T47D (cell line): ENCODE measurements around the gene MATK.
"Not testable (repeated sequence)": the region's sequence is repeated elsewhere in the genome, so short reads cannot be mapped to it uniquely, and the experiment has no call there.

Experiments
- DNase-seq, 2 experiments: peaks; one replicate each; pipeline versions ENCODE4 v3.0.0 to v3.0.0-alpha.2; 2011 to 2012; ENCODE audit warnings: low read depth in 1 of 2, low spot score in 1 of 2
- JUND ChIP-seq: IDR thresholded peaks from 2 replicates; pipeline ENCODE4 v1.6.1; 2012; ENCODE audit warnings: low read depth
- in situ Hi-C: cut with HindIII; loops from 2 replicates; pipeline ENCODE4 v1.10.0; 2016; ENCODE audit warnings: low sequenced_read_pairs, low pct_unique_long_range_greater_than_20kb

The MATK gene

GRCh38 chr19:3769494-3769893 is 16.7 kb downstream of the MATK start:
- no peak for TF ChIP-seq JUND
- in situ Hi-C loops: no loop called here

GRCh38 chr19:3768748-3769099 is 17.5 kb downstream of the MATK start:
- no peak for TF ChIP-seq JUND
- in situ Hi-C loops: no loop called here
- DNase-seq: no peak

More at GRCh38 chr19:3769494-3769893, 16.7 kb downstream of the MATK start:
- DNase-seq: no peak

GRCh38 chr19:3768015-3768747 is 18.0 kb downstream of the MATK start:
- no peak for TF ChIP-seq JUND
- DNase-seq: no peak
- in situ Hi-C loops: no loop called here

DNA sequence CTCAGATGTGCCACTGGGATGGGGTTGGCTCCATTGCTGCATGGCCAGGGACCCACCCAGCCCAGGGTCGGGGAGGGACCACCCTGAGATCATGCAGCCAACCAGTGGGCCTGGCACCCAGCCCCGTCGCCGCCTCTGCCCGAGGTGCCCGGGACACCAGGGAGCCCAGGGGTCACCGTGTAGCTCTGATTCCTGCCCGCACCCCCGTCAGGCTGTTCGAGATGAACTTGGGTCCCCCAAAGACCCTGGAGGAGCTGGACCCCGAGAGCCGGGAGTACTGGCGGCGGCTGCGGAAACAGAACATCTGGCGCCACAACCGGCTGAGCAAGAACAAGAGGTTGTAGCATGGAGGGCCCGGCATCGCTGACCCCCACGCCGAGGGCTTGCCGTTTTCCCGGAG is 19.1 kb downstream of the MATK start:
- no peak for DNase-seq
- in situ Hi-C loops: no loop called here
- TF ChIP-seq JUND: no peak

DNA sequence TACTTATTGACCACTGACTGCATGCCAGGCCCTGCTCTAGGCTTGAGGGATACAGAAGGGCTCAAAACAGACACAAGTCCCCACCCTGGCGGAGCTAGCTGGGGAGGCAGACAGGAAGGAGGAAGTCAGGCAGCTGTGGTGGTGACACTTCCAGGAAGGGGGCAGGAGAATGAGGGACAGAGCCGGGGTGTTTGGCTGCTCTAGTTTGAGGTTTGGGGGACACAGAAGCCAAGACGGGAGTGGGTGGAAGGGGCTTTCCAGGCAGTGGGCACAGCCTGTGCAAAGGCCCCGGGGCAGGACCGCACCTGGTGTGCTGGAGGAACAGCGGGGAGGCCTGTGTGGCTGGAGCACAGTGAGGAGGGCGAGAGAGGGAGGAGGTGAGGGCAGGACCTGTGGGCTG is 19.7 kb downstream of the MATK start:
- no peak for TF ChIP-seq JUND
- in situ Hi-C loops: no loop called here
- DNase-seq: no peak

GRCh38 chr19:3765757-3766156 is 20.4 kb downstream of the MATK start:
- DNase-seq, in situ Hi-C loops: not testable (repeated sequence)

- no peak for DNase-seq
- in situ Hi-C loops: no loop called here
- TF ChIP-seq JUND: no peak
Measured at GRCh38 chr19:3765121-3765520, 21.1 kb downstream of the MATK start.

DNA sequence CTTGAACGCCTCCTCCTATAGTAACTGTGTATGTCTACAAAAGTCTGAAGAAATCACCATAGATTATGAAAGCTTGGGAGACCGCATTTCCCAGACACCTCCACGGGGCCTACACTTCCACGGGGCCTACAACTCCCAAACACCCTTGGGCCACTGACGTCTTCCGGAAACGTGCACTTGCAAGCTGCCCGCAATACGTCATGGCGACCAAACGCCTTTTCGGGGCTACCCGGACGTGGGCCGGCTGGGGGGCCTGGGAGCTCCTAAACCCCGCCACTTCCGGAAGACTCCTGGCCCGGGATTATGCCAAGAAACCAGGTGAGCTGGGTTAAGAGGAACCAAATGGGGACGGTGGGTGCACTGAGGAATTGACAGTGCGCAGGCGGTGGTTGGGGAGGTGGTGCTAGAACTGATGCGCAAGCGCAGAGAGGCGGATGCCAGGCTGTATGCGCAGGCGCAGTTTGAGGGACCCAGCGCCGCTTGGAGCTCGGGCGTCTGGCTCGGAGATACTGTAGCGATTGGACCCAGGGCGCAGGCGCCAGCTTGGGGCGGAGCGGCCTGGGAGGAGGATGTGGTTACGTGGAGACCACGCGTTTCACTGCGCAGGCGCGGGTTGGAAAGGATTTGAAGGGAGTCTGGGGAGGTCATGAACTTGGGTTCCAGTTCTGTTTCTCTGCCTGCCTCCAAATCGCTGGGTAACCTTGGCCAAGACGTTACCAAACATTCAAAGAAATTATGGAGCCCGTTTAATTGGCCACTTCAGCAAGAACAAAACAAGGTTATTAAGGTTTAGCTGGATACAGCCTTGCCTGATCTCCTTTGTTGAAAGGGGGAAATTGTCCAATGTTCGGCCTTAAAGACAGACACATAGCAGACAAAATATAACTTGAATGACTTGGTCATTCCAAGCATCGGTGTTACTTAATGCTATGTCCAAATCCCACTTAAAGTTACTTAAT is 23.4 kb downstream of the MATK start, which contains the start of gene MRPL54:
TSS of gene MRPL54 (plus strand) at position 182 of the 959 bp plus-strand sequence. CDS start at position 201, 19 bp downstream.
- in situ Hi-C loops: no loop called here
- no peak for TF ChIP-seq JUND
- DNase-seq: peak; percentile 96 to 98

DNA sequence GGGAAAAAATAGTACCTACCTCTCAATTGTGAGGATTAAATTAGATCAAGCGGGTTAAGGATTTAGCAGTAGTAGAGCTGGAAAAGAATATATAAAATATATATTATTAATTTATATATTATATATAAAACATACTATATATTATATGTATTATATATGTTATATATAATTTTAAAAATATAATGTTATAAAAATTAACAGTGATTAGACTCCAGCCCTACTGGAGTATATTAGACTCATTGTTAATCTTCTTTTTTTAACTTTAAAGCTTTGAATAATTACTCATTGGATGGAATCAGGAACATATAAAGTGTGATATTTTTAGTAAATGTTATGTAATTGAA is 24.1 kb downstream of the MATK start:
- in situ Hi-C loops: no loop called here
- TF ChIP-seq JUND: no peak
- no peak for DNase-seq

GRCh38 chr19:3761382-3762129 is 24.6 kb downstream of the MATK start, which contains the start of gene APBA3:
APBA3 (minus strand) TSS chr19:3761692; CDS start chr19:3760264, 1,428 bp downstream.
- in situ Hi-C loops: no loop called here
- TF ChIP-seq JUND: no peak
- DNase-seq: peak; percentile 74 to 88

- TF ChIP-seq JUND: no peak
- in situ Hi-C loops: no loop called here
- DNase-seq: no peak
Measured at GRCh38 chr19:3760871-3761361, 25.3 kb downstream of the MATK start.

GRCh38 chr19:3759482-3760254 is 26.5 kb downstream of the MATK start:
- DNase-seq: no peak
- no peak for TF ChIP-seq JUND
- in situ Hi-C loops: no loop called here

DNA sequence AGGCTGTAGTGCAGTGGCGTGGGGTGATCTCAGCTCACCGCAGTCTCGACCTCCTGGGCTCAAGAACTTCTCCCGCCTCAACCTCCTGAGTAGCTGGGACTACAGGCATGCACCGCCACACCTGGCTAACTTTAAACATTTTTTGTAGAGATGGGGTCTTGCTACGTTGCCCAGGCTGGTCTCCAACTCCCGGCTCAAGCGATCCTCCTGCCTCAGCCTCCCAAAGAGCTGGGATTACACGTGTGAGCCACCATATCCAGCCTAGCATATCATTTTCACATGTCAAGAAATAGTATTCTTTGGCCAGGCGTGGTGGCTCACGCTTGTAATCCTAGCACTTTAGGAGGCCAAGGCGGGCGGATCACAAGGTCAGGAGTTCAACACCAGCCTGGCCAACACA is 27.9 kb downstream of the MATK start:
- DNase-seq, in situ Hi-C loops: not testable (repeated sequence)

- not testable (repeated sequence) for DNase-seq
Measured at GRCh38 chr19:3757705-3758104, 28.5 kb downstream of the MATK start.

More at GRCh38 chr19:3757705-3758104, 28.5 kb downstream of the MATK start:
- in situ Hi-C loops: not testable (repeated sequence)
